ENCODE results near the gene MACROD2.

The MACROD2 gene

DNA sequence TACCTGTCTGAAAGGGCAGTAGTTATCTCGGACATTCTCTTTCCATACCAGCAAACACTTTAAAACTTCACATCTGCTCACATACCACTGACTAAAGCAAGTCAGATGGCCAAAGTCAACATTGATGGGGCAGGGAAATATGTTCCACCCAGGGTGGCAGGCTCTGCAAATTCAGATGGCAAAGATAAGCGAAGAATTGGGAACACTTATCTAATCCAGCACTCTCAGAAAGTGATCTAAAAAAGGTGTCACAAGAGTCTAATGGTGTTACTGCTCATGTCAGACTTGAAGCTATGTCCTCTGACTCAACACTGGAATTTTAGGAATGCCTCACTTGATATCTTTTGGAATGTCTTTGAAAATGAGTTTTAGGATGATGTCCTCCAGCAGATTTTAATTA lies 1491.7 kb downstream of the MACROD2 start:
- in situ Hi-C loops (cut with MboI; ENCODE audit: low sequenced_read_pairs, unreplicated experiment), result no loop called here
- TF ChIP-seq, protein P1, sequence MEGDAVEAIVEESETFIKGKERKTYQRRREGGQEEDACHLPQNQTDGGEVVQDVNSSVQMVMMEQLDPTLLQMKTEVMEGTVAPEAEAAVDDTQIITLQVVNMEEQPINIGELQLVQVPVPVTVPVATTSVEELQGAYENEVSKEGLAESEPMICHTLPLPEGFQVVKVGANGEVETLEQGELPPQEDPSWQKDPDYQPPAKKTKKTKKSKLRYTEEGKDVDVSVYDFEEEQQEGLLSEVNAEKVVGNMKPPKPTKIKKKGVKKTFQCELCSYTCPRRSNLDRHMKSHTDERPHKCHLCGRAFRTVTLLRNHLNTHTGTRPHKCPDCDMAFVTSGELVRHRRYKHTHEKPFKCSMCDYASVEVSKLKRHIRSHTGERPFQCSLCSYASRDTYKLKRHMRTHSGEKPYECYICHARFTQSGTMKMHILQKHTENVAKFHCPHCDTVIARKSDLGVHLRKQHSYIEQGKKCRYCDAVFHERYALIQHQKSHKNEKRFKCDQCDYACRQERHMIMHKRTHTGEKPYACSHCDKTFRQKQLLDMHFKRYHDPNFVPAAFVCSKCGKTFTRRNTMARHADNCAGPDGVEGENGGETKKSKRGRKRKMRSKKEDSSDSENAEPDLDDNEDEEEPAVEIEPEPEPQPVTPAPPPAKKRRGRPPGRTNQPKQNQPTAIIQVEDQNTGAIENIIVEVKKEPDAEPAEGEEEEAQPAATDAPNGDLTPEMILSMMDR (IDR thresholded peaks at IDR 0.05; ENCODE audit: borderline replicate concordance, control extremely low read depth, extremely low read depth, insufficient read depth, missing control alignments), result no peak
- DNase-seq (ENCODE audit: low spot score), result no peak

DNA sequence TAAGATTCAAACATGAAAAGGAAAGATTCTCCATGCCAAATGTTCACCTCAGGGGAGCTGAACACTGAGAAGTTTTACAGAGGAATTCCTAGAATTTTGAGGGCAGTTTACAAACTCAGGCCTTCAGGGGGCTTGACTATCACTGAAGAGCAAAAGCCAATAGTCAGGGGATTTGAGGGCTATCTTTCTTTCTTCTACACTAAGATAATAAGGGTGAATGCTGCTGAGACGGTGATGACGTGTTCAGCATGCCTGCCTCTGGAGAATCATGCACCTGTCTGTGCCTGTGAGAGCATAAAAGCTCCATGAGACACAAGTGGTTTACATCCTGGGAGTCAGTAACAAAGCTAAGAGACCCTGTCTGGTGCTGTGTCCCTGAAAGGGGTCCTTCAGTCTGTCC lies 1492.4 kb downstream of the MACROD2 start:
- in situ Hi-C loops (cut with MboI; ENCODE audit: low sequenced_read_pairs, unreplicated experiment), result no loop called here
- TF ChIP-seq, protein P1 (IDR thresholded peaks at IDR 0.05; ENCODE audit: borderline replicate concordance, control extremely low read depth, extremely low read depth, insufficient read depth, missing control alignments), result no peak
- DNase-seq (ENCODE audit: low spot score), result no peak

DNA sequence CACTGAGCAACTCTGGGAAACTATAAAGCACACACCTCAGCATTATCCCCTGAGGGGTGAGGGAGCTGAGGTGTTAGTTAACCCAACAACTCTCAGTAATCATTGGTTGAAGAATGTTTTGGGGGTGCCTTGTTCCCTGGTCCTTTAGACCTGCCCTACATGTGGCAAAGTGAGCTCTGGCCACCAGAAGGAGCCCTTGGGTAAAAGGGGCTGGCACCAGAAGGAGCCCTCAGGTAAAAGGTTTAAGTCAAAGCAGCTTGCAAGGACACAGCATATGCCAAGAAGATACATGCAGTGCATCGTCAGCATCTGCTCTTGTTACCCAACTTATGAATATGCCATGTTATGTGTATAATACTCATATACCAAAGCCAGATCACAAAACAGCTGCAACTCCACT lies 1496.3 kb downstream of the MACROD2 start:
- TF ChIP-seq, protein P1 (IDR thresholded peaks at IDR 0.05; ENCODE audit: borderline replicate concordance, control extremely low read depth, extremely low read depth, insufficient read depth, missing control alignments), result no peak
- in situ Hi-C loops (cut with MboI; ENCODE audit: low sequenced_read_pairs, unreplicated experiment), result no loop called here

DNA sequence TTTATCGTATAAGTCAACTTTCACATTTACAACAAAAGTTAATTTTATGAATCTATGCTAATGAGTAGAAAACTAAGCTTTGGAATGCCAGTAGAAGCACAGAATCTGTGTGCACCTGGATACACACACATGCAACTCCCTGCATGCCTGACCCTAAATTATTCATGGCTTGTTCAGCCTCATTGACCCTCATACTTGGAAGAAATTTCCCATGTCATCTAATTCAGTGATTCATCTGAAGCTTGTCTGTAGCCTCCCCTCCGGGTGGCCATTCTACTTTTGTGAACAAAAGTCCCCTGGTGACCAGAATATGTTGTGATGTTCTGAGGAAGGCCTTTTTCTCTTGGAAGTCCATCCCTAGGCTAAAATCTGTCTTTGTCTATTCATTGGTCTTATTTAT lies 1499.5 kb downstream of the MACROD2 start:
- in situ Hi-C loops (cut with MboI; ENCODE audit: low sequenced_read_pairs, unreplicated experiment), result no loop called here
- TF ChIP-seq, protein P1 (IDR thresholded peaks at IDR 0.05; ENCODE audit: borderline replicate concordance, control extremely low read depth, extremely low read depth, insufficient read depth, missing control alignments), result no peak
- DNase-seq (ENCODE audit: low spot score), result no peak

More for the DNA sequence above, 1496.3 kb downstream of the MACROD2 start:
- DNase-seq (ENCODE audit: low spot score), result no peak

DNA sequence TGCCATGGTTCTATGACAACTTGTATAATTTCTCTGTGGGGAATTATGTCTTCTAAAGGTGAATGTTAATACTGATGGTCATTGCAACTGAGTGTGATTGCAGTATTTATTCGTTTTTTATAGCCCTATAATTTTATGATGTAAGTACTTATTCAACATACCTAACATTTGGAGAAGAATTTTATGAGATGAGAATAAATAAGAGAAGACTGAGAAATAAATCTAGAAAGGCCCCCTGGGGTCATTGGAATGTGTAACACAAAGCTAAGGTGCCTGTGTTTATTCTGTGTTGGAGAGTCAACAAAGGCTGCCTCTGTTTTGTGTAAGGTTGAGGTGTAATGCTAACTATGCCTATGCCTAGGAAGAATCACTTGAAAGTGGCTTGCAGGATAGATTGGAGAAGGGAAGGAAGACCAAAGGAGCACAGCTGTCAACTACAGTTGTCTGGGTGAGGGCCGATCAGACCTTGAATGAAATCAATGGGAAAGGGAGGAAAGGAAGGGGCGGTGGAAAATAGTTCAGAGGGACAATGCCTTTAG lies 1501.3 kb downstream of the MACROD2 start:
- TF ChIP-seq, protein P1 (IDR thresholded peaks at IDR 0.05; ENCODE audit: borderline replicate concordance, control extremely low read depth, extremely low read depth, insufficient read depth, missing control alignments), result no peak
- in situ Hi-C loops (cut with MboI; ENCODE audit: low sequenced_read_pairs, unreplicated experiment), result no loop called here
- DNase-seq (ENCODE audit: low spot score), result no peak

DNA sequence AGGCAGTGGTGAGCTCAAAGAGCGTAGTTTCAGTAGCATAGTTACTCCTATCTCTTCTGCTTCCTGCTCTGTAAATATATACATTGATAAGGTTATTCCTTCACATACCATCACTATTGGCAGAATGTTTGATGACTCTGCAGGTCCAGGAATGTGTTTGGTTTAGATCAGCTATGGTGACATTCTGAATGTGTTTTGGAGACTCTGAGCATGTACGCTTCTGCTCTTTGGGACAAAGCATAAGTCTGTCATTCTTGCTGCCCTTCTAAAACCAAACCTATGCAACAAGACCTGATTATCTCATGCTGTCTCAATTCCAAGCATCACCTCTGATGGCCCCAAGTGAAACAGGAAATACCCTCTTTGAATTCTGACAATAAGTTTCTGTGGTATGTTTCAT lies 1503.6 kb downstream of the MACROD2 start:
- TF ChIP-seq, protein P1 (IDR thresholded peaks at IDR 0.05; ENCODE audit: borderline replicate concordance, control extremely low read depth, extremely low read depth, insufficient read depth, missing control alignments), result no peak
- DNase-seq (ENCODE audit: low spot score), result no peak
- in situ Hi-C loops (cut with MboI; ENCODE audit: low sequenced_read_pairs, unreplicated experiment), result no loop called here

Data from GM13976 (cell line).